Thoracic aorta (tissue), 2 donors: ENCODE data around the gene TAAR5. TPM values are rescaled to one million over a fixed set of nuclear protein-coding genes. Genes with fewer than 3 reads are reported as not detected.
"Not testable (repeated sequence)": the region's sequence is repeated elsewhere in the genome, so short reads cannot be mapped to it uniquely, and the experiment has no call there.

ENCODE experiments used
- ATAC-seq: fragments of 150-250 bp; one replicate; pipeline ENCODE4 v1.8.0; 2017; ENCODE audit warnings: low read depth; ENCODE audit not compliant: insufficient number of reproducible peaks, low FRiP score
- DNase-seq: peaks from one replicate; pipeline ENCODE4 v3.0.0-alpha.2; 2020; ENCODE audit warnings: low spot score
- H3K27ac ChIP-seq, 2 donors: fragments of 200-600 bp; sonication (generic); 1 replicate in 1 of 2; 2 replicates in 1 of 2; pipeline ENCODE4 v1.5.1; 2016; ENCODE audit warnings: mild to moderate bottlenecking in 2 of 2, moderate library complexity in 2 of 2
- H3K27me3 ChIP-seq: fragments of 200-600 bp; sonication (generic); replicated peaks from 2 replicates; pipeline ENCODE4 v1.6.0; 2016; ENCODE audit warnings: mild to moderate bottlenecking; ENCODE audit not compliant: insufficient read depth
- H3K36me3 ChIP-seq: fragments of 200-600 bp; sonication (generic); one replicate; pipeline ENCODE4 v1.5.1; 2016
- H3K4me1 ChIP-seq, 2 donors: fragments of 200-600 bp; sonication (generic); 1 replicate in 1 of 2; 2 replicates in 1 of 2; pipeline versions ENCODE4 v1.5.1 to v1.6.0; 2016; ENCODE audit warnings: low read depth in 2 of 2, mild to moderate bottlenecking in 1 of 2; ENCODE audit not compliant: control insufficient read depth in 1 of 2
- H3K4me3 ChIP-seq: fragments of 200-600 bp; sonication (generic); 2 replicates; pipeline ENCODE4 v1.5.1; 2016; ENCODE audit warnings: mild to moderate bottlenecking
- H3K9me3 ChIP-seq: fragments of 200-600 bp; sonication (generic); 2 replicates; pipeline ENCODE4 v1.5.1; 2016
- total RNA-seq, 2 donors: library from RNA; depleted of rRNA; stranded (reverse); fragments of >200 nt; gene quantifications; one replicate each; pipeline versions ENCODE4 v1.1.0 to v1.2.3, GENCODE V29; 2016
- TF ChIP-seq, protein P1 (sequence below): fragments of 200-600 bp; sonication (generic); IDR thresholded peaks from one replicate; pipeline ENCODE4 v1.5.1; 2019; ENCODE audit warnings: antibody characterized with exemption

Gene TAAR5
- total RNA-seq, 2 donors from 2014 or later, result not detected

DNA sequence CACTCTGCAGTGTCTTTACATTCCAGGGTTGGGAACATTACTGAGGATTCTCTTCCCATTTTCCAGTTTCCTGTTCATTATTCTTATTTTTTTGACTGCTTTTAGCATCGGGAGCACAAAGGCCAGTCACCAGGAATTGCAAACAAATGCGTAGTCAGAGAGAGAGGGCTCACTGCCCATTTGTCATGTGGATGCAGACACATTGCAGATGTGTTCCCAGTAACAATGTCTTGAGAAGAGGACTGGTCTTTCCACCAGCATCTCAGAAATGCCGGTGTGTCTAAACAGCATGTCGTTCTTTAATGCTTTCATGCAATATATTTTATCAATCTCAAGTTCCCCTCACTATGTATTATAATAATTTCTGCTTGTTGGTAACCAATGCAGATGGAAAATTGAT lies 20.4 kb downstream of the TAAR5 start:
- TF ChIP-seq, protein P1, sequence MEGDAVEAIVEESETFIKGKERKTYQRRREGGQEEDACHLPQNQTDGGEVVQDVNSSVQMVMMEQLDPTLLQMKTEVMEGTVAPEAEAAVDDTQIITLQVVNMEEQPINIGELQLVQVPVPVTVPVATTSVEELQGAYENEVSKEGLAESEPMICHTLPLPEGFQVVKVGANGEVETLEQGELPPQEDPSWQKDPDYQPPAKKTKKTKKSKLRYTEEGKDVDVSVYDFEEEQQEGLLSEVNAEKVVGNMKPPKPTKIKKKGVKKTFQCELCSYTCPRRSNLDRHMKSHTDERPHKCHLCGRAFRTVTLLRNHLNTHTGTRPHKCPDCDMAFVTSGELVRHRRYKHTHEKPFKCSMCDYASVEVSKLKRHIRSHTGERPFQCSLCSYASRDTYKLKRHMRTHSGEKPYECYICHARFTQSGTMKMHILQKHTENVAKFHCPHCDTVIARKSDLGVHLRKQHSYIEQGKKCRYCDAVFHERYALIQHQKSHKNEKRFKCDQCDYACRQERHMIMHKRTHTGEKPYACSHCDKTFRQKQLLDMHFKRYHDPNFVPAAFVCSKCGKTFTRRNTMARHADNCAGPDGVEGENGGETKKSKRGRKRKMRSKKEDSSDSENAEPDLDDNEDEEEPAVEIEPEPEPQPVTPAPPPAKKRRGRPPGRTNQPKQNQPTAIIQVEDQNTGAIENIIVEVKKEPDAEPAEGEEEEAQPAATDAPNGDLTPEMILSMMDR, result no peak
- no peaks in the 10 kb centered on the region for H3K27me3 ChIP-seq
- H3K27ac ChIP-seq, result no peak overlapping the region
- no peaks in the 10 kb centered on the region for H3K36me3 ChIP-seq
- H3K4me1 ChIP-seq, result no peaks in the 10 kb centered on the region
- no peak overlapping the region for H3K4me3 ChIP-seq
- no peak for DNase-seq
- ATAC-seq, result no peak
- H3K9me3 ChIP-seq, result no peaks in the 10 kb centered on the region

DNA sequence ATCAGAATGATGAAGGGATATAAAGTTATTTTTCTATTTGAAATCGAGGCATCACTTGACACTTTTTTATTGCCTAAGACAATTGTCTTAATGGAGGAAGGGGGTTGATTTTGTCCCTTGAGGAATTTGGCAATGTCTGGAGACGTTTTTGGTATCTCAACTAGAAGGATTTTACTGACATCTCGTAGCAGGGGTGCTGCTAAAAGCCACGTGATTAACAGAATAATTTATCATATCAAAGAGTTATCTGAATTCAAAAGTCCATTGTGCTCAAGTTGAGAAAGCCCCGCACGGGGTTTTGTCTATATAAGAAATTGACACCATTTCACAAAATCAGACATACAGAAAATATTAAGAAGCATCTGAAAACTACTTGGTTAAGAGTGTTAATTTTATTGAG lies 20.9 kb downstream of the TAAR5 start:
- ATAC-seq, result no peak

DNA sequence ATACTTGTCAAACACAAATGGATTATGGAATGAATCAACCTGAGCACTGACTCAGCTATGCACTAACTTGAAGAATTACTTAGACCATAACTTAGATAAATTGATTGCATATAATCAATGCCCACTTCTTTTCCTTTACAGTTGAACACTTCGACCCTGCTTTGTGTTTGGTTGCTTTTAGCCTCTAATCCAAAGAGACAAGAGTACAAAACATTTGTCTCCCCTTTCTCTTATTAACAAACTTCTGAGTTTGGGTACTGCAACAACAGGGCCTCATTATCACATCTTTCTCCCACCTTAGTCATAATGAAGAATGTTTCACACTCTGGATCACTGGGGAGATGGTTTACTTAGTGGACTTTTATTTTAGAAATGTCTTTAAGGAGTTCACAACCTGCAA lies 22.0 kb downstream of the TAAR5 start:
- Histone ChIP-seq H3K36me3 (no peaks in the 10 kb centered on the region), H3K4me3 (no peak overlapping the region), H3K27ac (no peak overlapping the region), H3K9me3 (no peaks in the 10 kb centered on the region), H3K27me3 (no peaks in the 10 kb centered on the region), H3K4me1 (no peaks in the 10 kb centered on the region)
- ATAC-seq (no peak), DNase-seq (no peak)
- TF ChIP-seq, protein P1, result no peak

More for the DNA sequence above, 20.9 kb downstream of the TAAR5 start:
- Histone ChIP-seq H3K27ac (no peak overlapping the region), H3K4me1 (no peaks in the 10 kb centered on the region), H3K9me3 (no peaks in the 10 kb centered on the region), H3K4me3 (no peak overlapping the region), H3K27me3 (no peaks in the 10 kb centered on the region), H3K36me3 (no peaks in the 10 kb centered on the region)
- TF ChIP-seq, protein P1, result no peak
- no peak for DNase-seq

GRCh38 chr6:132566404-132566803 lies 23.1 kb downstream of the TAAR5 start:
- TF ChIP-seq, protein P1, result no peak
- DNase-seq (no peak), ATAC-seq (no peak)
- Histone ChIP-seq H3K4me1 (no peaks in the 10 kb centered on the region), H3K36me3 (no peaks in the 10 kb centered on the region), H3K27ac (no peak overlapping the region), H3K27me3 (no peaks in the 10 kb centered on the region), H3K4me3 (no peak overlapping the region), H3K9me3 (no peaks in the 10 kb centered on the region)

GRCh38 chr6:132560087-132560486 lies 29.5 kb downstream of the TAAR5 start:
- H3K36me3 ChIP-seq, DNase-seq, H3K27ac ChIP-seq, H3K4me3 ChIP-seq, H3K27me3 ChIP-seq, ATAC-seq, H3K9me3 ChIP-seq, H3K4me1 ChIP-seq: not testable (repeated sequence)

GRCh38 chr6:132552372-132552771 lies 37.2 kb downstream of the TAAR5 start, which contains the start of gene TAAR8:
Gene TAAR8 (plus strand): TSS chr6:132552672. CDS start chr6:132552693, 21 bp downstream.
- Histone ChIP-seq H3K4me3 (no peak within 1 kb of the TSS), H3K27me3 (no peaks in the 10 kb centered on the region), H3K27ac (no peak within 1 kb of the TSS), H3K36me3 (no peaks in the 10 kb centered on the region), H3K4me1 (no peaks in the 10 kb centered on the region), H3K9me3 (no peaks in the 10 kb centered on the region)
- ATAC-seq, result no peak
- DNase-seq, result no peak
- TF ChIP-seq, protein P1, result no peak
